ENCODE measurements around the gene TIMM29.
"Not testable (repeated sequence)": the region's sequence is repeated elsewhere in the genome, so short reads cannot be mapped to it uniquely, and the experiment has no call there.

The TIMM29 gene

GRCh38 chr19:10946958-10947657, 18.5 kb downstream of the TIMM29 start:
- Mint-ChIP-seq H3K4me3 (no peak overlapping the region), H3K27me3 (no peaks in the 10 kb centered on the region), H3K4me1 (peaks cover 1% of the 10 kb centered on the region), H3K9me3 (no peaks in the 10 kb centered on the region), H3K27ac (no peak overlapping the region), H3K36me3 (no peaks in the 10 kb centered on the region)
- CTCF ChIA-PET = no interaction called here
- no peak for DNase-seq

GRCh38 chr19:10952809-10953208, 24.2 kb downstream of the TIMM29 start:
- CTCF ChIA-PET = no interaction called here
- H3K4me1 Mint-ChIP-seq = no peaks in the 10 kb centered on the region
- no peaks in the 10 kb centered on the region for H3K9me3 Mint-ChIP-seq

GRCh38 chr19:10959277-10959968, 30.8 kb downstream of the TIMM29 start:
- DNase-seq, H3K36me3 Mint-ChIP-seq, H3K27me3 Mint-ChIP-seq, H3K9me3 Mint-ChIP-seq: not testable (repeated sequence)
- CTCF ChIA-PET = interaction anchor here (0.7 to 1.3 kb wide), 2 partner anchors 17 to 77 kb away, joined by 3 to 4 read pairs; no protein-coding TSS in a partner anchor
- peak overlapping the region; percentile 90 for H3K4me3 Mint-ChIP-seq
- peak overlapping the region; percentile 90 for H3K27ac Mint-ChIP-seq
- H3K4me1 Mint-ChIP-seq = peaks cover 40% of the 10 kb centered on the region

More at GRCh38 chr19:10952809-10953208, 24.2 kb downstream of the TIMM29 start:
- Mint-ChIP-seq H3K27me3 (no peaks in the 10 kb centered on the region), H3K27ac (no peak overlapping the region), H3K4me3 (no peak overlapping the region), H3K36me3 (no peaks in the 10 kb centered on the region)
- no peak for DNase-seq

GRCh38 chr19:10960314-10961072, 31.9 kb downstream of the TIMM29 start, which contains the start of gene SMARCA4:
SMARCA4 (plus strand) TSS chr19:10961030; CDS start chr19:10984152, 23,122 bp downstream.
- peak within 1 kb of the TSS; percentile 90 for H3K4me3 Mint-ChIP-seq
- CTCF ChIA-PET = interaction anchor here (1.0 kb wide), 1 partner anchor 88 kb away, joined by 3 read pairs; no protein-coding TSS in a partner anchor
- DNase-seq = peak; percentile 97
- no peaks in the 10 kb centered on the region for H3K27me3 Mint-ChIP-seq
- peaks cover 50% of the 10 kb centered on the region for H3K4me1 Mint-ChIP-seq
- no peaks in the 10 kb centered on the region for H3K9me3 Mint-ChIP-seq
- H3K27ac Mint-ChIP-seq = peak within 1 kb of the TSS; percentile 90
- H3K36me3 Mint-ChIP-seq = peaks cover 3% of the 10 kb centered on the region

GRCh38 chr19:10961073-10961860, 32.7 kb downstream of the TIMM29 start:
- no peak for DNase-seq
- no peaks in the 10 kb centered on the region for H3K9me3 Mint-ChIP-seq
- H3K4me1 Mint-ChIP-seq = peaks cover 50% of the 10 kb centered on the region
- H3K4me3 Mint-ChIP-seq = peak overlapping the region; percentile 90
- no peaks in the 10 kb centered on the region for H3K27me3 Mint-ChIP-seq
- H3K27ac Mint-ChIP-seq = peak overlapping the region; percentile 89
- peaks cover 5% of the 10 kb centered on the region for H3K36me3 Mint-ChIP-seq
- CTCF ChIA-PET = interaction anchor here (1.0 kb wide), 1 partner anchor 89 kb away, joined by 3 read pairs; no protein-coding TSS in a partner anchor

- CTCF ChIA-PET = interaction anchor here (0.7 to 1.1 kb wide), 2 partner anchors 13 to 58 kb away, joined by 3 read pairs; no protein-coding TSS in a partner anchor
- Mint-ChIP-seq H3K27ac (peak overlapping the region; percentile 84), H3K4me3 (peak overlapping the region; percentile 90), H3K27me3 (no peaks in the 10 kb centered on the region), H3K9me3 (no peaks in the 10 kb centered on the region), H3K36me3 (peaks cover 5% of the 10 kb centered on the region), H3K4me1 (peaks cover 53% of the 10 kb centered on the region)
- no peak for DNase-seq
These were observed 34.3 kb downstream of the TIMM29 start for GRCh38 chr19:10962863-10963262.

- Mint-ChIP-seq H3K4me3 (peak overlapping the region; percentile 90), H3K27me3 (no peaks in the 10 kb centered on the region), H3K27ac (peak overlapping the region; percentile 84), H3K9me3 (no peaks in the 10 kb centered on the region), H3K36me3 (peaks cover 5% of the 10 kb centered on the region), H3K4me1 (peaks cover 59% of the 10 kb centered on the region)
- CTCF ChIA-PET = interaction anchor here (0.6 kb wide), 1 partner anchor 23 kb away, joined by 4 read pairs; no protein-coding TSS in a partner anchor
- no peak for DNase-seq
These were observed 35.3 kb downstream of the TIMM29 start for GRCh38 chr19:10963865-10964264.

- H3K9me3 Mint-ChIP-seq = no peaks in the 10 kb centered on the region
- DNase-seq = no peak
- no peak overlapping the region for H3K4me3 Mint-ChIP-seq
- no peak overlapping the region for H3K27ac Mint-ChIP-seq
- no peaks in the 10 kb centered on the region for H3K27me3 Mint-ChIP-seq
- H3K36me3 Mint-ChIP-seq = peaks cover 5% of the 10 kb centered on the region
- H3K4me1 Mint-ChIP-seq = peaks cover 58% of the 10 kb centered on the region
- CTCF ChIA-PET = interaction anchor here (0.9 kb wide), 1 partner anchor 10 kb away, joined by 5 read pairs; no protein-coding TSS in a partner anchor
These were observed 36.3 kb downstream of the TIMM29 start for GRCh38 chr19:10964903-10965302.

GRCh38 chr19:10965398-10965797, 36.8 kb downstream of the TIMM29 start:
- CTCF ChIA-PET = interaction anchor here (0.9 to 2.2 kb wide), 2 partner anchors 11 to 24 kb away, joined by 5 to 7 read pairs; no protein-coding TSS in a partner anchor
- H3K4me1 Mint-ChIP-seq = peaks cover 55% of the 10 kb centered on the region
- no peak overlapping the region for H3K4me3 Mint-ChIP-seq

GRCh38 chr19:10966809-10967208, 38.2 kb downstream of the TIMM29 start:
- H3K9me3 Mint-ChIP-seq = no peaks in the 10 kb centered on the region
- no peak overlapping the region for H3K27ac Mint-ChIP-seq
- peaks cover 5% of the 10 kb centered on the region for H3K36me3 Mint-ChIP-seq
- CTCF ChIA-PET = interaction anchor here (0.6 to 2.2 kb wide), 2 partner anchors 25 to 163 kb away, joined by 3 to 7 read pairs; no protein-coding TSS in a partner anchor
- H3K27me3 Mint-ChIP-seq = no peaks in the 10 kb centered on the region
- no peak for DNase-seq
- peaks cover 52% of the 10 kb centered on the region for H3K4me1 Mint-ChIP-seq
- H3K4me3 Mint-ChIP-seq = no peak overlapping the region

More at GRCh38 chr19:10965398-10965797, 36.8 kb downstream of the TIMM29 start:
- Mint-ChIP-seq H3K9me3 (no peaks in the 10 kb centered on the region), H3K27ac (no peak overlapping the region), H3K27me3 (no peaks in the 10 kb centered on the region), H3K36me3 (peaks cover 5% of the 10 kb centered on the region)
- DNase-seq = no peak

- CTCF ChIA-PET = no interaction called here
- Mint-ChIP-seq H3K27ac (no peak overlapping the region), H3K36me3 (peaks cover 4% of the 10 kb centered on the region), H3K4me1 (peaks cover 36% of the 10 kb centered on the region), H3K27me3 (no peaks in the 10 kb centered on the region), H3K4me3 (no peak overlapping the region), H3K9me3 (no peaks in the 10 kb centered on the region)
- no peak for DNase-seq
These were observed 40.0 kb downstream of the TIMM29 start for GRCh38 chr19:10968527-10969135.

- H3K4me1 Mint-ChIP-seq = peaks cover 28% of the 10 kb centered on the region
- H3K27ac Mint-ChIP-seq = no peak overlapping the region
- CTCF ChIA-PET = interaction anchor here (1.2 kb wide), 1 partner anchor 34 kb away, joined by 3 read pairs; no protein-coding TSS in a partner anchor
- no peaks in the 10 kb centered on the region for H3K9me3 Mint-ChIP-seq
- H3K27me3 Mint-ChIP-seq = no peaks in the 10 kb centered on the region
- DNase-seq = no peak
- no peak overlapping the region for H3K4me3 Mint-ChIP-seq
- peaks cover 1% of the 10 kb centered on the region for H3K36me3 Mint-ChIP-seq
These were observed 42.6 kb downstream of the TIMM29 start for GRCh38 chr19:10971107-10971726.

Measured in activated naive CD4-positive, alpha-beta T cell treated with anti-CD3 and anti-CD28 coated beads, Interleukin-2, amount 10 ng/mL, durations not matched to agents 7 days and 5 days (primary cell).